Measurements from ENCODE around the gene C16orf90. TPM values are rescaled to one million over a fixed set of nuclear protein-coding genes. Genes with fewer than 3 reads are reported as not detected.

Gene C16orf90
- total and polyA plus RNA-seq, 8 donors: not detected

DNA sequence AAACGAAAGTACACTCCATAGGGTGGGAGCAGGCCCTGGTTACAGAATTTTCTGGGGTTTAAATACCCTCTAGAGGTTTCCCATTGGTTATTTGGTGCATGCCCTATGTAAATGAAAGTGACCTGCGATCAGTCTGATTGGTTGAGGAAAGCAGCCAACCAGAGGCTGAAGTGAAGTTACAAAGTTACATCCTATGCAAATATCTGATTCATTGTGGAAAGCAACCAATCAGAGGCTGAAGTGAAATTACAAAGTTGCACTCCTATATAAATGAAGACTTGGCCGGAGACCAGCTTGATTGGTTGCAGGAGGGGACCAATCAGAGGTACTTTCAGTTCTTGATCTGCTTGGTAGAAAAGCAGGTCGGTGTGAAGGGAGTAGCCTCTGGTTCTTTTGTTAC is 27.4 kb downstream of the C16orf90 start:
- no peaks in the 10 kb centered on the region for H3K9me3 ChIP-seq
- H3K27ac ChIP-seq: no peak overlapping the region
- peaks cover 0 to 4% (median 0%) of the 10 kb centered on the region in 3 donors for H3K36me3 ChIP-seq
- TF ChIP-seq, protein P1, sequence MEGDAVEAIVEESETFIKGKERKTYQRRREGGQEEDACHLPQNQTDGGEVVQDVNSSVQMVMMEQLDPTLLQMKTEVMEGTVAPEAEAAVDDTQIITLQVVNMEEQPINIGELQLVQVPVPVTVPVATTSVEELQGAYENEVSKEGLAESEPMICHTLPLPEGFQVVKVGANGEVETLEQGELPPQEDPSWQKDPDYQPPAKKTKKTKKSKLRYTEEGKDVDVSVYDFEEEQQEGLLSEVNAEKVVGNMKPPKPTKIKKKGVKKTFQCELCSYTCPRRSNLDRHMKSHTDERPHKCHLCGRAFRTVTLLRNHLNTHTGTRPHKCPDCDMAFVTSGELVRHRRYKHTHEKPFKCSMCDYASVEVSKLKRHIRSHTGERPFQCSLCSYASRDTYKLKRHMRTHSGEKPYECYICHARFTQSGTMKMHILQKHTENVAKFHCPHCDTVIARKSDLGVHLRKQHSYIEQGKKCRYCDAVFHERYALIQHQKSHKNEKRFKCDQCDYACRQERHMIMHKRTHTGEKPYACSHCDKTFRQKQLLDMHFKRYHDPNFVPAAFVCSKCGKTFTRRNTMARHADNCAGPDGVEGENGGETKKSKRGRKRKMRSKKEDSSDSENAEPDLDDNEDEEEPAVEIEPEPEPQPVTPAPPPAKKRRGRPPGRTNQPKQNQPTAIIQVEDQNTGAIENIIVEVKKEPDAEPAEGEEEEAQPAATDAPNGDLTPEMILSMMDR (IDR thresholded peaks at IDR 0.05): no peak
- FAIRE-seq (no peak), DNase-seq (no peak), ATAC-seq (no peak)
- H3K4me1 ChIP-seq: no peaks in the 10 kb centered on the region
- intact Hi-C loops (cut with DNase I): no loop called here
- no peaks in the 10 kb centered on the region for H3K27me3 ChIP-seq
- H3K4me3 ChIP-seq: no peak overlapping the region
- 77 to 79% methylated on average over 4 of the region's 4 CpGs for WGBS, 2 donors

DNA sequence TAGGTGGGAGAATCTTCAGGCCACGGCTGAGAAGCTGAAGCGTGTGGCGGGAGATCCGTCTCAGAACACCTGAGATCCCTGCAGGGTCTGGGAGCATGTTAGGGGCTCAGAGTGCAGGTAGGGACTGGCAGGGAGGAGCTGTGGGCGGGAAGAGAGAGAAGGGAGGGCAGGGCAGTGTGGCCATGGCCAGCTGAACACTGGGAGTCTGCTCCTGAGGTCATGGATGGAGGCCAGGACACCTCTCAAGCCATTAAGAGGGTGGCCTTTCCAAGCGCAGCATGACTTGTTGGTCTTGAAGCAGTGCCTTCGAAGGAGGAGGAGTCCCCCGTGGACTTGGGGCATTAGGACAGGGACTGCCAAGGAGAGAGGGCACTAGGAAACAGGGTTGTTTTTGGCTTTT is 28.1 kb downstream of the C16orf90 start:
- H3K36me3 ChIP-seq: peaks cover 0 to 4% (median 0%) of the 10 kb centered on the region in 3 donors
- 94% methylated on average over 8 of the region's 8 CpGs for WGBS, 2 donors
- intact Hi-C loops (cut with DNase I): no loop called here
- FAIRE-seq (no peak), ATAC-seq (no peak), DNase-seq (no peak)
- H3K27me3 ChIP-seq: no peaks in the 10 kb centered on the region
- peaks cover 0 to 6% (median 0%) of the 10 kb centered on the region in 3 donors for H3K4me1 ChIP-seq
- no peaks in the 10 kb centered on the region for H3K9me3 ChIP-seq
- TF ChIP-seq, protein P1 (IDR thresholded peaks at IDR 0.05): no peak
- H3K27ac ChIP-seq: no peak overlapping the region
- no peak overlapping the region for H3K4me3 ChIP-seq

DNA sequence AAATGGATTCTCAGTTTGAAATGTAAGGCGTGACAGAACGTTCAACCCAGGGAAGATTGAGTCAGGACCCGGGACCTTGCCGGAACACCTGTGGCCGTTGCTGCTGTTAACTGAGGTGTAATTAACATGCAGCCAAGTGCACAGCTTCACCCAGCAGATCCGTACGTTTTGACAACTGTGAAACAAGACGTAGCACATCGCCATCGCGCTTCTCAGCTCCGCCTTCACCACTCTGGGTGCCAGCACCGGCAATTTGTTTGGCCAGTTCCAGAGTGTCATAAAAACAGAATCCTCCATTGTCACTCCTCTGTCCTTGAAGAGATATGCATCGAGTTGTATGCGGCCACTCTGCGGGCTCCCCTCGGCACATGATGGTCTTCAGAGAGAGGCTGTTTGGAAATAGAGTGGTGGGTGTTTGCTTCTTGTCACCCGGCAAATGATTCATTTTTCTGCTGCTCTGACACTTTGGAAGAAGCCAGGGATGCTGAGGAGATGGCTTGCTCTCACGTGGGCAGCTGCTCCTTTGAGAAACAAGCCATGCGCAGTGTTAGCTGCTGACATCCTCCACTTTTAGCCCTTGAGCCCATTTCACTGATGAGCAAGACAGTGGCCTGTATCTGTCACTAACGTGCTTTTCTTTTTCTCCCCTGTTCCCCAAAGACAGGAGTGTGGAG is 29.2 kb downstream of the C16orf90 start:
- intact Hi-C loops (cut with DNase I): no loop called here
- Histone ChIP-seq H3K4me1 (peaks cover 6 to 17% (median 11%) of the 10 kb centered on the region in 3 donors), H3K9me3 (no peaks in the 10 kb centered on the region), H3K36me3 (peaks cover 0 to 4% (median 0%) of the 10 kb centered on the region in 3 donors), H3K27ac (no peak overlapping the region), H3K27me3 (no peaks in the 10 kb centered on the region), H3K4me3 (no peak overlapping the region)
- ATAC-seq (peak in 1 of 4 donors; percentile 19), FAIRE-seq (no peak), DNase-seq (no peak)
- WGBS, 2 donors: 66 to 75% methylated on average over 21 of the region's 21 CpGs
- TF ChIP-seq, protein P1 (IDR thresholded peaks at IDR 0.05): no peak

DNA sequence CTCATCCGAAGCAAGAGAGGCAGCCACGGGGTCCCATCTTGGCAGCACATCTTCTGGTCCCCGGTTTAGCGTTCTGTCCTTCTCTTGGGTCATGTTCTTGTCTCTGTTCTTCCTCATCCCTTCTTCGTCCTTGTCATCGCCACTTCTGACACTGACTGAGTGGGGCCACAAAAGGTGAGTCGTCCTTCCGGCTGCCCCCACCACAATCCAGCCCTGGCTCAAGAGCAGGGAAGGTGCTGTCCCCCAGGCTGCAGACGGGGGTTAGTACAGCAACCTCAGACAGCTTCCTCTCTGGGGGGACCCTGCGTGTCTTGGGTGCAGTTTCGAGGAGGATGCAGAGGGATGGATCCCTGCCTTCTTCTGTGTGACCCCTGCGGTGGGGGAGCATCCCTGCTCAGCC is 30.0 kb downstream of the C16orf90 start:
- Histone ChIP-seq H3K4me3 (no peak overlapping the region), H3K27me3 (no peaks in the 10 kb centered on the region), H3K9me3 (no peaks in the 10 kb centered on the region), H3K27ac (no peak overlapping the region), H3K36me3 (peaks cover 0 to 4% (median 0%) of the 10 kb centered on the region in 3 donors), H3K4me1 (peaks cover 13 to 24% (median 19%) of the 10 kb centered on the region in 3 donors)
- FAIRE-seq: no peak
- DNase-seq: no peak
- TF ChIP-seq, protein P1 (IDR thresholded peaks at IDR 0.05): no peak
- intact Hi-C loops (cut with DNase I): no loop called here
- WGBS, 2 donors: 90 to 92% methylated on average over 12 of the region's 12 CpGs
- no peak for ATAC-seq

DNA sequence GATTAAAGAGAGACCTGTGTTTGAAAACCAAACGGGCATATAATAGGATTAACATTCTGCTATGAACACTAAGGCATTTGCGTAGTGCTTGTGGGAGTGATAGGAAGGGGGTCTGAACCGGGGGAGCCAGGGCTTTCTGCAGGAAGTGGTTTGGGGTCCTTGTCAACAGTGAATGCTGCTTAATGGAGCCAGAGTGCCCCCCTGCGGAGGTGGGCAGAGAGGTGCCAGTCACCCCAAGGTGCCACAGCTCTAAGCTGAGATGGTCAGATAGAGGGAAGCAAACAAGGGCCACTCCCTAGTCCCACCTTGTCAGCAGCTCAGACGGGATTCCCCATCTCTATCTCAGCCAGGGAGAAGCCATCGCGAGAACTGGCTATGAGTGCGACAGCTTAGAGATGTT is 34.1 kb downstream of the C16orf90 start:
- H3K27ac ChIP-seq: no peak overlapping the region
- H3K9me3 ChIP-seq: no peaks in the 10 kb centered on the region
- H3K27me3 ChIP-seq: no peaks in the 10 kb centered on the region
- no peak overlapping the region for H3K4me3 ChIP-seq
- H3K4me1 ChIP-seq: peaks cover 23 to 41% (median 39%) of the 10 kb centered on the region in 3 donors
- WGBS, 2 donors: 59% methylated on average over 8 of the region's 8 CpGs
- ATAC-seq (no peak), DNase-seq (no peak), FAIRE-seq (no peak)
- intact Hi-C loops (cut with DNase I): no loop called here
- peaks cover 0 to 1% (median 0%) of the 10 kb centered on the region in 3 donors for H3K36me3 ChIP-seq
- TF ChIP-seq, protein P1 (IDR thresholded peaks at IDR 0.05): no peak
